Measurements from ENCODE around the gene ABI3BP.

The ABI3BP gene

DNA sequence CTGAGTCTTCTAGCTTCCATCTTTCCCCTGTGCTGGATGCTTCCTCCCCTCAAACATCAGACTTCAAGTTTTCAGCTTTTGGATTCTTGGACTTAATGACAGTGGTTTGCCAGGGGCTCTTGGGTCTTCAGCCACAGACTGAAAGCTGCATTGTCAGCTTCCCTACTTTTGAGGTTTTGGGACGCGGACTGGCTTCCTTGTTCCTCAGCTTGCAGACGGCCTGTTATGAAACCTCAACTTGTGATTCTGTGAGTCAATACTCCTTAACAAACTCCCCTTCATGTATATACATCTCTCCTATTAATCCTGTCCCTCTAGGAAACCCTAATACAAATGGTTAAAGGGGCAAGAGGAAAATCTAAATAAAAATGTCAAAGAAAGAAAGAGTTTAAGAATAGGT, 100.1 kb downstream of the ABI3BP start:
- Histone ChIP-seq H2BK12ac (ENCODE audit: low read length) (no peak overlapping the region), H3K9me3 (ENCODE audit: insufficient read depth, low read depth, low read length) (no peaks in the 10 kb centered on the region), H2BK120ac (ENCODE audit: insufficient read depth, low read length, poor library complexity) (no peak overlapping the region), H3K4me3 (ENCODE audit: low read depth, low read length) (no peak overlapping the region), H3K4me2 (ENCODE audit: low read length) (no peak overlapping the region), H3K4me1 (ENCODE audit: control insufficient read depth in 1 of 2, insufficient read depth in 2 of 2, low read length in 2 of 2) (no peaks in the 10 kb centered on the region), H3K4ac (ENCODE audit: low read depth, low read length) (no peak overlapping the region), H2BK5ac (ENCODE audit: low read depth, low read length, poor library complexity) (no peak overlapping the region), H3K23ac (ENCODE audit: low read length) (no peak overlapping the region), H3K79me2 (ENCODE audit: control insufficient read depth, insufficient read depth, low read length, poor library complexity) (no peaks in the 10 kb centered on the region), H3K36me3 (ENCODE audit: control insufficient read depth in 1 of 2, insufficient read depth in 2 of 2, low read length in 2 of 2) (no peaks in the 10 kb centered on the region), H4K12ac (ENCODE audit: low read depth, low read length) (no peak overlapping the region), H2AFZ (ENCODE audit: insufficient read depth, low read length, poor library complexity) (no peak overlapping the region), H4K8ac (ENCODE audit: low read depth, low read length) (no peak overlapping the region), H3K14ac (ENCODE audit: low read length) (no peak overlapping the region), H2AK5ac (ENCODE audit: low read length) (no peak overlapping the region), H4K91ac (ENCODE audit: low read depth, low read length) (no peak overlapping the region), H3K9ac (ENCODE audit: low read length) (no peak overlapping the region), H3K79me1 (ENCODE audit: low read length) (no peaks in the 10 kb centered on the region), H3K18ac (ENCODE audit: low read length) (no peak overlapping the region), H3K27me3 (ENCODE audit: insufficient read depth, low read length) (no peaks in the 10 kb centered on the region), H3K27ac (ENCODE audit: low read depth, low read length) (no peak overlapping the region)
- no CpG with 5 or more reads among the region's 3 CpGs for WGBS (ENCODE audit: extremely low coverage, insufficient coverage, insufficient read length)
- DNase-seq, result peak in 1 of 2 donors; percentile 10

DNA sequence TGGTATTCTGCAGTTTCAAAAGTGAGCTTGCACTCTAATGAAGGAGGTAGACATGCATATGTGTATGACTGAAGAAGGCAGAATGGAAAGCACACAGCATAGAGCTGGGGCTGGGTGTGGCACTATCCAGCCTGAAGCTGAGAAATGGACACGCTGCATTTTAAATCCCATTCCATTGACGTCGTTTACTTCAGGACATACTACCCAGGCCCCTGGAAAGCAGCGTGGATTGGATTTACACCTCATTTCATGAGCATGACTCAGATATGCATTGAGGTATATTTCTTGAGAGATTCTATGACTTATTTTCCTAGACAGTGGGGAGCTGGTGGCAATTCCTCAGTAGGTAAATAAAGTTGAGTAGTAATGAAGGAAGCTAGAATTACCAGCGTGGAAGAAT, 101.4 kb downstream of the ABI3BP start:
- Histone ChIP-seq H3K4me3 (ENCODE audit: low read depth, low read length) (no peak overlapping the region), H3K9me3 (ENCODE audit: insufficient read depth, low read depth, low read length) (no peaks in the 10 kb centered on the region), H4K8ac (ENCODE audit: low read depth, low read length) (no peak overlapping the region), H3K36me3 (ENCODE audit: control insufficient read depth in 1 of 2, insufficient read depth in 2 of 2, low read length in 2 of 2) (no peaks in the 10 kb centered on the region), H3K79me2 (ENCODE audit: control insufficient read depth, insufficient read depth, low read length, poor library complexity) (no peaks in the 10 kb centered on the region), H3K9ac (ENCODE audit: low read length) (peak overlapping the region; percentile 53), H2BK120ac (ENCODE audit: insufficient read depth, low read length, poor library complexity) (no peak overlapping the region), H3K23ac (ENCODE audit: low read length) (no peak overlapping the region), H3K27me3 (ENCODE audit: insufficient read depth, low read length) (no peaks in the 10 kb centered on the region), H2AFZ (ENCODE audit: insufficient read depth, low read length, poor library complexity) (no peak overlapping the region), H3K4ac (ENCODE audit: low read depth, low read length) (no peak overlapping the region), H3K79me1 (ENCODE audit: low read length) (no peaks in the 10 kb centered on the region), H3K4me1 (ENCODE audit: control insufficient read depth in 1 of 2, insufficient read depth in 2 of 2, low read length in 2 of 2) (no peaks in the 10 kb centered on the region), H3K4me2 (ENCODE audit: low read length) (no peak overlapping the region), H2BK5ac (ENCODE audit: low read depth, low read length, poor library complexity) (no peak overlapping the region), H3K18ac (ENCODE audit: low read length) (no peak overlapping the region), H4K91ac (ENCODE audit: low read depth, low read length) (no peak overlapping the region), H3K14ac (ENCODE audit: low read length) (no peak overlapping the region), H2BK12ac (ENCODE audit: low read length) (no peak overlapping the region), H2AK5ac (ENCODE audit: low read length) (no peak overlapping the region), H3K27ac (ENCODE audit: low read depth, low read length) (no peak overlapping the region), H4K12ac (ENCODE audit: low read depth, low read length) (no peak overlapping the region)
- WGBS (ENCODE audit: extremely low coverage, insufficient coverage, insufficient read length), result no CpG with 5 or more reads among the region's 5 CpGs
- peak in 1 of 2 donors; percentile 6 for DNase-seq

GRCh38 chr3:100891033-100891432, 102.2 kb downstream of the ABI3BP start:
- no peaks in the 10 kb centered on the region for H3K79me2 ChIP-seq (ENCODE audit: control insufficient read depth, insufficient read depth, low read length, poor library complexity)
- H3K18ac ChIP-seq (ENCODE audit: low read length), result no peak overlapping the region
- H3K4me3 ChIP-seq (ENCODE audit: low read depth, low read length), result no peak overlapping the region
- H4K8ac ChIP-seq (ENCODE audit: low read depth, low read length), result no peak overlapping the region
- no peak overlapping the region for H2BK120ac ChIP-seq (ENCODE audit: insufficient read depth, low read length, poor library complexity)
- H3K79me1 ChIP-seq (ENCODE audit: low read length), result no peaks in the 10 kb centered on the region
- H3K4me2 ChIP-seq (ENCODE audit: low read length), result no peak overlapping the region
- H2BK12ac ChIP-seq (ENCODE audit: low read length), result no peak overlapping the region
- H3K4me1 ChIP-seq (ENCODE audit: control insufficient read depth in 1 of 2, insufficient read depth in 2 of 2, low read length in 2 of 2), result no peaks in the 10 kb centered on the region
- no CpG with 5 or more reads among the region's 2 CpGs for WGBS (ENCODE audit: extremely low coverage, insufficient coverage, insufficient read length)
- peak in 1 of 2 donors; percentile 43 for DNase-seq
- H4K91ac ChIP-seq (ENCODE audit: low read depth, low read length), result no peak overlapping the region
- H2AK5ac ChIP-seq (ENCODE audit: low read length), result no peak overlapping the region
- no peak overlapping the region for H2AFZ ChIP-seq (ENCODE audit: insufficient read depth, low read length, poor library complexity)
- H3K27ac ChIP-seq (ENCODE audit: low read depth, low read length), result no peak overlapping the region
- no peaks in the 10 kb centered on the region for H3K36me3 ChIP-seq (ENCODE audit: control insufficient read depth in 1 of 2, insufficient read depth in 2 of 2, low read length in 2 of 2)
- no peaks in the 10 kb centered on the region for H3K9me3 ChIP-seq (ENCODE audit: insufficient read depth, low read depth, low read length)
- H3K9ac ChIP-seq (ENCODE audit: low read length), result no peak overlapping the region
- H3K27me3 ChIP-seq (ENCODE audit: insufficient read depth, low read length), result no peaks in the 10 kb centered on the region
- no peak overlapping the region for H3K14ac ChIP-seq (ENCODE audit: low read length)
- H3K23ac ChIP-seq (ENCODE audit: low read length), result no peak overlapping the region
- no peak overlapping the region for H4K12ac ChIP-seq (ENCODE audit: low read depth, low read length)
- no peak overlapping the region for H2BK5ac ChIP-seq (ENCODE audit: low read depth, low read length, poor library complexity)
- no peak overlapping the region for H3K4ac ChIP-seq (ENCODE audit: low read depth, low read length)

GRCh38 chr3:100888881-100889280, 104.3 kb downstream of the ABI3BP start:
- Histone ChIP-seq H3K9ac (ENCODE audit: low read length) (no peak overlapping the region), H3K27ac (ENCODE audit: low read depth, low read length) (no peak overlapping the region), H4K12ac (ENCODE audit: low read depth, low read length) (no peak overlapping the region), H4K91ac (ENCODE audit: low read depth, low read length) (no peak overlapping the region), H3K36me3 (ENCODE audit: control insufficient read depth in 1 of 2, insufficient read depth in 2 of 2, low read length in 2 of 2) (no peaks in the 10 kb centered on the region), H2BK5ac (ENCODE audit: low read depth, low read length, poor library complexity) (no peak overlapping the region), H2AFZ (ENCODE audit: insufficient read depth, low read length, poor library complexity) (no peak overlapping the region), H3K4me2 (ENCODE audit: low read length) (no peak overlapping the region), H3K9me3 (ENCODE audit: insufficient read depth, low read depth, low read length) (no peaks in the 10 kb centered on the region), H3K23ac (ENCODE audit: low read length) (no peak overlapping the region), H3K79me2 (ENCODE audit: control insufficient read depth, insufficient read depth, low read length, poor library complexity) (no peaks in the 10 kb centered on the region), H4K8ac (ENCODE audit: low read depth, low read length) (no peak overlapping the region), H2BK12ac (ENCODE audit: low read length) (no peak overlapping the region), H3K27me3 (ENCODE audit: insufficient read depth, low read length) (no peaks in the 10 kb centered on the region), H3K4me3 (ENCODE audit: low read depth, low read length) (no peak overlapping the region), H2BK120ac (ENCODE audit: insufficient read depth, low read length, poor library complexity) (no peak overlapping the region), H3K18ac (ENCODE audit: low read length) (no peak overlapping the region), H3K4me1 (ENCODE audit: control insufficient read depth in 1 of 2, insufficient read depth in 2 of 2, low read length in 2 of 2) (no peaks in the 10 kb centered on the region), H3K14ac (ENCODE audit: low read length) (no peak overlapping the region), H3K79me1 (ENCODE audit: low read length) (no peaks in the 10 kb centered on the region), H3K4ac (ENCODE audit: low read depth, low read length) (no peak overlapping the region), H2AK5ac (ENCODE audit: low read length) (no peak overlapping the region)
- no peak for DNase-seq
- no CpG with 5 or more reads among the region's 1 CpG for WGBS (ENCODE audit: extremely low coverage, insufficient coverage, insufficient read length)

Data from trophoblast cell (in vitro differentiated cells and primary cell).